T47D (cell line): ENCODE results near the gene AAK1.
"Not testable (repeated sequence)": the region's sequence is repeated elsewhere in the genome, so short reads cannot be mapped to it uniquely, and the experiment has no call there.

ENCODE experiments used
- DNase-seq, 2 experiments: peaks; one replicate each; pipeline versions ENCODE4 v3.0.0 to v3.0.0-alpha.2; 2011 to 2012; ENCODE audit warnings: low read depth in 1 of 2, low spot score in 1 of 2
- JUND ChIP-seq: IDR thresholded peaks from 2 replicates; pipeline ENCODE4 v1.6.1; 2012; ENCODE audit warnings: low read depth
- in situ Hi-C: cut with HindIII; loops from 2 replicates; pipeline ENCODE4 v1.10.0; 2016; ENCODE audit warnings: low sequenced_read_pairs, low pct_unique_long_range_greater_than_20kb

The AAK1 gene

GRCh38 chr2:69581774-69582581 lies 61.6 kb downstream of the AAK1 start:
- no peak for TF ChIP-seq JUND
- in situ Hi-C loops = no loop called here

GRCh38 chr2:69580486-69580885 lies 63.1 kb downstream of the AAK1 start:
- in situ Hi-C loops = no loop called here
- DNase-seq = no peak
- no peak for TF ChIP-seq JUND

More at GRCh38 chr2:69581774-69582581, 61.6 kb downstream of the AAK1 start:
- DNase-seq = no peak

GRCh38 chr2:69579536-69579935 lies 64.0 kb downstream of the AAK1 start:
- DNase-seq = no peak
- TF ChIP-seq JUND = no peak
- in situ Hi-C loops = no loop called here

GRCh38 chr2:69578198-69578540 lies 65.4 kb downstream of the AAK1 start:
- in situ Hi-C loops = no loop called here
- DNase-seq = no peak
- no peak for TF ChIP-seq JUND

GRCh38 chr2:69577467-69578197 lies 65.9 kb downstream of the AAK1 start:
- in situ Hi-C loops = no loop called here
- no peak for DNase-seq
- TF ChIP-seq JUND = no peak

- in situ Hi-C loops = no loop called here
- no peak for TF ChIP-seq JUND
- no peak for DNase-seq
These were observed 66.7 kb downstream of the AAK1 start for GRCh38 chr2:69576880-69577279.

- in situ Hi-C loops = no loop called here
- no peak for TF ChIP-seq JUND
- no peak for DNase-seq
These were observed 67.6 kb downstream of the AAK1 start for GRCh38 chr2:69575926-69576325.

GRCh38 chr2:69575371-69575770 lies 68.2 kb downstream of the AAK1 start:
- in situ Hi-C loops, DNase-seq: not testable (repeated sequence)

- in situ Hi-C loops = no loop called here
- DNase-seq = peak in 1 of 2 experiments; percentile 13
- no peak for TF ChIP-seq JUND
These were observed 70.9 kb downstream of the AAK1 start for GRCh38 chr2:69572641-69573040.

- no peak for TF ChIP-seq JUND
- in situ Hi-C loops = no loop called here
- DNase-seq = no peak
These were observed 72.3 kb downstream of the AAK1 start for GRCh38 chr2:69571189-69571588.

GRCh38 chr2:69570474-69570873 lies 73.1 kb downstream of the AAK1 start:
- TF ChIP-seq JUND = no peak
- in situ Hi-C loops = no loop called here
- DNase-seq = no peak

GRCh38 chr2:69567909-69568300 lies 75.6 kb downstream of the AAK1 start:
- no peak for TF ChIP-seq JUND

GRCh38 chr2:69567157-69567908 lies 76.2 kb downstream of the AAK1 start:
- no peak for TF ChIP-seq JUND
- in situ Hi-C loops = no loop called here
- DNase-seq = no peak

More at GRCh38 chr2:69567909-69568300, 75.6 kb downstream of the AAK1 start:
- in situ Hi-C loops = no loop called here
- no peak for DNase-seq
